Activated CD8-positive, alpha-beta memory T cell treated with anti-CD3 and anti-CD28 coated beads, Interleukin-2, amount 50 U/mL, for 4 hours (primary cell): ENCODE data around the gene MS4A12.
"Not testable (repeated sequence)": the region's sequence is repeated elsewhere in the genome, so short reads cannot be mapped to it uniquely, and the experiment has no call there.

Experiments used
- DNase-seq: peaks from one replicate; pipeline ENCODE4 v3.0.0-alpha.2; 2020

The MS4A12 gene, protein sequence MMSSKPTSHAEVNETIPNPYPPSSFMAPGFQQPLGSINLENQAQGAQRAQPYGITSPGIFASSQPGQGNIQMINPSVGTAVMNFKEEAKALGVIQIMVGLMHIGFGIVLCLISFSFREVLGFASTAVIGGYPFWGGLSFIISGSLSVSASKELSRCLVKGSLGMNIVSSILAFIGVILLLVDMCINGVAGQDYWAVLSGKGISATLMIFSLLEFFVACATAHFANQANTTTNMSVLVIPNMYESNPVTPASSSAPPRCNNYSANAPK

GRCh38 chr11:60492488-60493009, at the start of gene MS4A12:
TSS of gene MS4A12 (plus strand) at chr11:60492778. CDS start at chr11:60497319, 4,541 bp downstream.
- no peak for DNase-seq

DNA sequence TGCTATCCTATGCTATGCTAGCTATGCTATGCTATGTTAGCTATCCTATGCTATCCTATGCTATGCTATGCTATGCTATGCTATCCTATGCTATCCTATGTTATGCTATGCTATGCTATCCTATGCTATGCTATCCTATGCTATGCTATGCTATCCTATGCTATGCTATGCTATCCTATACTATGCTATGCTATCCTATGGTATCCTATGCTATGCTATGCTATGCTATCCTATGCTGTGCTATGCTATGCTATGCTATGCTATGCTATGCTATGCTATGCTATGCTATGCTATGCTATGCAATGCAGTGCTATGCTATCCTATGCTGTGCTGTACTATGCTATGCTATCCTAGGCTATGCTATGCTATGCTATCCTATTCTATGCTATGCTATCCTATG, 45.5 kb upstream of the MS4A12 start:
- DNase-seq: no peak

- DNase-seq: no peak
Observed at GRCh38 chr11:60447846-60448245, 44.7 kb upstream of the MS4A12 start.

DNA sequence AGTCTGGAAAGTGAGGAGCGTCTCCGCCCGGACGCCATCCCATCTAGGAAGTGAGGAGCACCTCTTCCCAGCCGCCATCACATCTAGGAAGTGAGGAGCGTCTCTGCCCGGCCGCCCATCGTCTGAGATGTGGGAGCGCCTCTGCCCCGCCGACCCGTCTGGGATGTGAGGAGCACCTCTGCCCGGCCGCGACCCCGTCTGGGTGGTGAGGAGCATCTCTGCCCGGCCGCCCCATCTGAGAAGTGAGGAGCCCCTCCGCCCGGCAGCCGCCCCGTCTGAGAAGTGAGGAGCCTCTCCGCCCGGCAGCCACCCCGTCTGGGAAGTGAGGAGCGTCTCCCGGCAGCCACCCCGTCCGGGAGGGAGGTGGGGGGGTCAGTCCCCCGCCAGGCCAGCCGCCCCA, 41.4 kb upstream of the MS4A12 start:
- DNase-seq: not testable (repeated sequence)

DNA sequence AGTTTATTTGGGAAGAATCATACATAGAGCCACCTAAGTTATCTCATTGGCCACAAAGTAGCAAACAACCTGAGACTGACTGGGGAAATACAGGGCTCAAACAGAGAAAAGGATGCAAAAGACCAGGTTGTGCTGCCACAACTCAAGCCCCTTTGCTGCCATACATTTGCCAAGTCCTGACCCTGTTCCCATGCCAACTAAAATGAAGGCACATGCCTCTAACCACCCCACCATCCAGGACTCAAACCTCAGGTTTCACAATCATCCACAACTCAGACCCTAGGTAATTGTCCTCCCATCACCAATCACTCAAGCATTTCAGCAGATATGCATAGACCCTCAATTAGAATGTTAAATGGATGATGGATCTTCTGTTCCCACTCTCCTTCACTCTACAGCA, 38.4 kb upstream of the MS4A12 start:
- no peak for DNase-seq

GRCh38 chr11:60455531-60456042, 37.0 kb upstream of the MS4A12 start, which contains the start of gene MS4A1:
TSS of gene MS4A1 (plus strand) at chr11:60455847. CDS start at chr11:60462375, 6,528 bp downstream.
- DNase-seq: no peak

GRCh38 chr11:60457576-60457975, 35.0 kb upstream of the MS4A12 start:
- no peak for DNase-seq

- no peak for DNase-seq
Observed at GRCh38 chr11:60459345-60459744, 33.2 kb upstream of the MS4A12 start.

- no peak for DNase-seq
Observed at GRCh38 chr11:60468829-60469228, 23.7 kb upstream of the MS4A12 start.

DNA sequence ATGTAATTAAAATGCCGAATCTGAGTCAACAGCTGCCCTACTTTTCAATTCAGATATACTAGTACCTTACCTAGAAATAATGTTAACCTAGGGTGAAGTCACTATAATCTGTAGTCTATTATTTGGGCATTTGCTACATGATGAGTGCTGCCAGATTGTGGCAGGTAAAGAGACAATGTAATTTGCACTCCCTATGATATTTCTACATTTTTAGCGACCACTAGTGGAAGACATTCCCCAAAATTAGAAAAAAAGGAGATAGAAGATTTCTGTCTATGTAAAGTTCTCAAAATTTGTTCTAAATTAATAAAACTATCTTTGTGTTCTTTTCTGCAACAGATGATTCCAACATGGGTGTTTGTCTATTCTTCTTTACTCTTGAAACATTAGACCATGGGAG, 22.9 kb upstream of the MS4A12 start:
- no peak for DNase-seq

GRCh38 chr11:60477035-60477445, 15.5 kb upstream of the MS4A12 start:
- DNase-seq: no peak

DNA sequence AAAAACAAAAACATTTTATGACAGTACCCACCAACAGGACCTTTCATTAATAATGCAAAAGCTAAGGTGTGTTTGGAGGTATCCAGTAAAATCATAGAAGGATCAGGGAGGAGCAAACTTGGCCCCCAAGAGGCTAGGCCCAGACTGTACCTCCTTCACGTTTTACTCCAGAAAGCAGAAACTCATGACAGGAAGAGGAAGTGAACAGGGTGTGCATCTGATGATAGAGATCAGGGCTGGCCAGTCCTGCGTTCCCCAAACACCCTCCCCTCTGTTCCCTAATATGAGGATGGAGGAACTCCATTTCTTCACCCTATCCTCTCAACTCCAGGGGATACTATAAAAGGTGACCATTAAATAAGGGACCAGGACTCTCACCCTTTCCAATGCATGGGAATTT, 10.2 kb upstream of the MS4A12 start:
- DNase-seq: no peak

DNA sequence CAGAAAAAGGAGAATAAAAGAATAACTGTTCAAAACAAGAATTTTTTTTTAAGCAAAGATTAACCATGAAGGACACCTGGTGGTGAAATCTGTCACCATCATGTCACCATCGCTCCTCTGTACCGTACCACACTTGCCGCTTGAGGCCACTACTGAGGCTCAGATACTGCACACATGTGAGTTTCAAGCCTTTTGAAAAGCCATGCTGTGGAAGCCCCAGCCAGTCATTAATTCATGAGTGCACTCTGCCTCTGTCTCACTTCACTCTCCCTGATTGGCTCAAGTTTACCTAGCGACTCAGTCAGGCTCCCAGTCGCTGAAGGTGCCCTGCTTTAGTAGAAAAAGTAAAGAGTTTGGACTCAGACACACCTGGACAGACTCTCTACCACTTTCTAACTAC, 6.6 kb upstream of the MS4A12 start:
- DNase-seq: no peak

DNA sequence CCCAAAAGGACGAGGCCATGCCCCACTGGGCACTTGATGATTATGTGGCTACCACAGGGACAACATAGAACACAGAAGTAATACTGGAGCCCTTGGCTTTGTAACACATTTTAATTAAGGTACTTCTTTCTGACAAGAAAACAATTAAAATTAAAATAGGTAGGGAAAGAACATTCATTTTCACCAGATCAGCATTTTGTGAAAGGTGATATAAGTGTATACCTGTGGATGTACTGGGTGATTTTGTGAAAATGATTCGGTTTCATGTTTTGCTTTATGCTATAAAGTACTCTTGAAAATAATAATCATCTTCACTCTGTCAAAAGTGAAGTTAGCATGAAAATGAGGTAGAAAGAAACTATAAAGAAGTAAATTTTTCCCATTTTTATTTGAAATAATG, 876 bp downstream of the MS4A12 start:
- DNase-seq: no peak

DNA sequence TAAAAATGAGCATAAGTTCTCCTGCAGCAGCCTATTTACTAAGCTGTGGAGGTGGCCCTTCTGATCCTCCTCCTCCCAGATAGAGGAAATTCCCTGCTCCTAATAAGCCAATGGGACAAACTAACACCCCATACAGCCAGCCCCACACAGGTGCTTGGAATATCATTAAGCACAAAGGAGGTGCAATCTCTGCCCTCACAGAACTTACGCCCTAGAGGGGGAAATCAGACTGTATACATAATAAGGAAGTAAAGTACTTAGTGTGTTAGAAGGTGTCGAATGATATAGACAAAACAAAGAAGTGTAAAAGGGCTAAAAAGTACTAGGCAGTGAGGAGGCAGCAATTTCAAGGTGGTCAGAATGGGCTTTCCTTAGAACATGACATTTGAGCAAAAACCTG, 5.8 kb downstream of the MS4A12 start:
- no peak for DNase-seq

DNA sequence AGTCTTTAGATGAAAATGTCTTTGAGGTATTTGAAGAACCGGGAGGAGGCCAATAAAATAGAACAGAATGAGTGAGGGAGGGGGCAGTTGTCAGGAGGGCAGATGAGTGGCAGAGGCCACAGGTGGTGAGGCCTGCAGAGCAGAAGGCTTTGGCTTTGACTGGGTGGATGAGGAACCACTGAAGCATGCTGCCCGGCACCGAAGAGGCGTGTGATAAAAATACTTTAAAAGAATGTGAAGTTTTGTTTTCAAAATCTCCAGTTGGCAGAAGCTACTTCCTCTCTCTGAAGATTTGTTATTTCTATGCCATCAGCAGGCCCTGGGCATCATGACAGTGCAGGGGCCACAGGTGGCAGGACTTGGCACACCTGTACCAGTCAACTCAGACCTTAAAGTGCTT, 6.3 kb downstream of the MS4A12 start:
- DNase-seq: no peak

DNA sequence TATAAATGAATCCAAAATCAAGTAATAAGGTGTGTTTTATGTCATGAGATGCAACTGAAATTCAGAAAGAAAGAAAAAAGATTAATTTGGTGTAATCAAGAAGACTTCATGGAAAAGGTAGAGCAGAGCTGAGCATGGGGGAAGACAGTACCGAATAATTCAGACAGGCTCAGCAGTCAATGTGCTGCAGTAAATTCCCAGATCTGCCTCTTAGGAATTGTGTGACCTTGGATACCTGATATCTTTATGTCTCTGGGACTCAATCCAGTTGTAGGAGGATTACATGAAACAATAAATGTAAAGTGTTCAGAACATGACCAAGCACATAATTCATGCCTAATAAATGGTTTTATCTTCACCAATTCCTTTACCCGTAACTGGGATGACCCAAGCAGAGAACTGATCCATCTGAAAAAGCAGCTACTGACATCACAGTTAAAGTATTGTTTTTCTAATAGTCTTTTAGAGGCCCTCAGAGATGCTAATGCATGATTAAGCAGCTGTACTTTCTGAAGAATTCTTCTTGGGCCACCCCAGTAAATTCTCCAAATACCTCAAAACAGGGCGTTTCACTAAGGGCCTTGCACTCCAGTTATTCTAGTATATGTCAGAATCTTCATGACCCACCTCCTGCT, 7.8 kb downstream of the MS4A12 start:
- no peak for DNase-seq

DNA sequence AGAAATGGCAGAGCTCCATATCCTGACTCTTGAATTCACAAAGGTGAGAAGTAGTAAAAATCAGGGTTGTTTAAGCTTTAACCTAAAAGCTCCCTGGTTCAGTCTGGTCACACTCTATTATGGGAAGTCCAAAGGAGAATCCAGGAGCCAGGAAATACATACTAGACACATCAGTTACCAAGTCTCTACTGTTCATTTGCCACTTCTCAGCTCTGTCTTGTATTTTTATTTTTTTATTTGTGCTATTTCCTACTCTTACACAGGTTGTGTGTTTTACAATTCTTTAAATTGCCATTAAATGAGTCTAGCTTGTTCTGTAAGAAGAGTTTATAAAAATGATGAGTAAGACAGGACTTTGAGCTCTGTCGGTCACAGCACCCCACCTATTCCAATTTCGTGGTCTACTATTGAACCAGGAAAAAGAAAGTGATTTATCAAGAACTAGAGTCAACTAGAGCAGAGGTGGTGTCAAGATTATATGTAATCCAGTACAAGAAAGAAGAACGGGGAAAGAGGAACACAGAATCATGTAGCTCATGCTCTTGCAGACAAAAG, 9.7 kb downstream of the MS4A12 start:
- no peak for DNase-seq

GRCh38 chr11:60504219-60504905, 11.8 kb downstream of the MS4A12 start:
- DNase-seq: no peak

DNA sequence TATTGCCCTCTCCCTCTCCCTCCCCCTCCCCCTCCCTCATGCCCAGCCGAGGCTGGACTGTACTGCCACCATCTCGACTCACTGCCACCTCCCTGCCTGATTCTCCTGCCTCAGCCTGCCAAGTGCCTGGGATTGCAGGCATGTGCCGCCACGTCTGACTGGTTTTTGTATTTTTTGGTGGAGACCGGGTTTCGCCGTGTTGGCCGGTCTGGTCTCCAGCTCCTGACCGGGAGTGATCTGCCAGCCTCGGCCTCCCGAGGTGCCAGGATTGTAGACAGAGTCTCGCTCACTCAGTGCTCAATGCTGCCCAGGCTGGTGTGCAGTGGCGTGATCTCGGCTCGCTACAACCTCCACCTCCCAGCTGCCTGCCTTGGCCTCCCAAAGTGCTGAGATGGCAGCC, 17.0 kb downstream of the MS4A12 start:
- DNase-seq: not testable (repeated sequence)

DNA sequence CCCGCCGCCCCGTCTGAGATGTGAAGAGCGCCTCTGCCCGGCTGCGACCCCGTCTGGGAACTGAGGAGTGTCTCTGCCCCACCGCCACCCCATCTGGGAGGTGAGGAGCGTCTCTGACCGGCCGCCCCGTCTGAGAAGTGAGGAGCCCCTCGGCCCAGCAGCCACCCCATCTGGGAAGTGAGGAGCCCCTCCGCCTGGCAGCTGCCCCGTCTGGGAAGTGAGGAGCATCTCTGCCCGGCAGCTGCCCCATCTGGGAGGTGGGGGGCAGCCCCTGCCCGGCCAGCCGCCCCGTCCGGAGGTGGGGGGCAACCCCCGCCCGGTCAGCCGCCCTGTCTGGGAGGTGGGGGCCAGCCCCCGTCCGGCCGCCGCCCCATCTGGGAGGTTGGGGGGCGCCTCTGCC, 17.6 kb downstream of the MS4A12 start:
- not testable (repeated sequence) for DNase-seq

DNA sequence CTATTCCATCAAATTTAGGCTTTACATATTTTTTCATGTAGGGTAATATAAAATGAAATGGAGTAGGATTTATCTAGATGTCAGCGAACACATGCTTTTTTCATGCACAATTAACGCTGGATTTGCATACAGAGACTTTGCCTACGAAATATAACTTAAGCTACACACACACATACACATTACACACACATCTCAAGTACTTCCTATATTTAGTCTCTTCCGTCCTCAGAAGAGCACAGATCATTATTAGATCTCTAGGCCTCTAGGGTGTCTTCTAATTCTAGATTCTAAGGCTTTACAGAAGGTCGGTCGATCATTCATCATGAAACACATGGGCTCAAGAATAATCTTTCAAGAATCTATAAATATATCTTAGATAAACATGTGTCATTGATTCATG, 18.8 kb downstream of the MS4A12 start:
- no peak for DNase-seq

DNA sequence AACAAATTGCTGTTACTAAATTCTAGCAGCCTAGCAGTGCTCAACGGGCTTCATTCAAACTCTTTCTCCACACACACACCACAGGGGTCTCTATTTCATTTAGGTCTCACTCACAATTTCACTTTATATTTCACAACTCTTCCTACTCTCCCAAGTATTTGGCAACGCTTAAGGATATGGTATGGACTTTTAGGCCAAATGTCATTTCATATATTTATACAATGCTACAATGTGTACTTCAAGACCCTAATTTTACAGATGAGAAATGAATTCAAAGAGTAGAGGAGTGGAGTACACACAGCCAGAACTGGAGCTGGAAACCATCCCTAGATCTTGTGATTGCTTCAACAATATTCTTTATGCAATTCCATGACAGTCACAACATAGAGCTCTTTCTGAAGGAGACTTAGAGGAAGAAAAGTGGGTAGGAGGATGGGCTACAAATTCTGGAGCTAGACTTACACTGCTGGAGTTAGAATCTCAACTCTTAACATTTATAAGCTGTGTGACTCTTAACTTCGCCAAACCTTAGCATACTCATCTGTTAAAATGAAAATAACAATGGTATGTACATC, 20.2 kb downstream of the MS4A12 start:
- no peak for DNase-seq
